ENCODE data around the gene RHOBTB1.

DNA sequence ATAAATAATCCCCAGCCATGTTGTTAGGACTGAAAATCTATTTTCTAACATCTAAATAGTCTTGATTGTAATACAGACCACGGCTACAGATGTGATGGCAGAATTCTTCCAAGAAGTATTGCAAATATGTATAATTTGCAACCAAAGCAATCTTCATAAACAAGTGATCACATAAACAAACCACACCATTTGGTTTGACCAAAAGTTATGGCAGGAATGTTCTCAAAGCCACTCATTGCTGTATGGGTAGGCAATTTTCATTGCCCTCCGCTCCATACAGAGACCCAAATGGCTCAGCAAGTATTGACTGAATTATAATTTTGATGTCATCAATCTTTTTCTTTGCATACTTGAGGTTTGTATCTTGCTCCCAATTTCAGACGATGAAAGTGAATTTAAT, 19.0 kb upstream of the RHOBTB1 start:
- TF ChIP-seq, protein P1, sequence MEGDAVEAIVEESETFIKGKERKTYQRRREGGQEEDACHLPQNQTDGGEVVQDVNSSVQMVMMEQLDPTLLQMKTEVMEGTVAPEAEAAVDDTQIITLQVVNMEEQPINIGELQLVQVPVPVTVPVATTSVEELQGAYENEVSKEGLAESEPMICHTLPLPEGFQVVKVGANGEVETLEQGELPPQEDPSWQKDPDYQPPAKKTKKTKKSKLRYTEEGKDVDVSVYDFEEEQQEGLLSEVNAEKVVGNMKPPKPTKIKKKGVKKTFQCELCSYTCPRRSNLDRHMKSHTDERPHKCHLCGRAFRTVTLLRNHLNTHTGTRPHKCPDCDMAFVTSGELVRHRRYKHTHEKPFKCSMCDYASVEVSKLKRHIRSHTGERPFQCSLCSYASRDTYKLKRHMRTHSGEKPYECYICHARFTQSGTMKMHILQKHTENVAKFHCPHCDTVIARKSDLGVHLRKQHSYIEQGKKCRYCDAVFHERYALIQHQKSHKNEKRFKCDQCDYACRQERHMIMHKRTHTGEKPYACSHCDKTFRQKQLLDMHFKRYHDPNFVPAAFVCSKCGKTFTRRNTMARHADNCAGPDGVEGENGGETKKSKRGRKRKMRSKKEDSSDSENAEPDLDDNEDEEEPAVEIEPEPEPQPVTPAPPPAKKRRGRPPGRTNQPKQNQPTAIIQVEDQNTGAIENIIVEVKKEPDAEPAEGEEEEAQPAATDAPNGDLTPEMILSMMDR (IDR thresholded peaks at IDR 0.05 in 4 of 5, conservative IDR thresholded peaks at IDR 0.05 in 1 of 5) = no peak
- no peak for TF ChIP-seq POLR2A (IDR thresholded peaks at IDR 0.05)
